PC-3 (cell line): ENCODE results near the gene GJE1.

Source experiments
- EZH2 ChIP-seq: fragments of 300-600 bp; sonication (generic); IDR thresholded peaks from one replicate; pipeline ENCODE4 v1.6.1; 2017; ENCODE audit warnings: antibody characterized with exemption, mild to moderate bottlenecking, low read length; ENCODE audit not compliant: unreplicated experiment
- EZH2phosphoT487 ChIP-seq: fragments of 300-600 bp; sonication (generic); IDR thresholded peaks from 2 replicates; pipeline ENCODE4 v1.6.1; 2018; ENCODE audit warnings: mild to moderate bottlenecking, antibody characterized with exemption, low read length, borderline replicate concordance
- TF ChIP-seq, protein P1 (sequence below): fragments of 300-600 bp; sonication (generic); conservative IDR thresholded peaks from 2 replicates; pipeline ENCODE4 v1.5.1; 2017; ENCODE audit warnings: antibody characterized with exemption, low read depth, mild to moderate bottlenecking, low read length

DNA sequence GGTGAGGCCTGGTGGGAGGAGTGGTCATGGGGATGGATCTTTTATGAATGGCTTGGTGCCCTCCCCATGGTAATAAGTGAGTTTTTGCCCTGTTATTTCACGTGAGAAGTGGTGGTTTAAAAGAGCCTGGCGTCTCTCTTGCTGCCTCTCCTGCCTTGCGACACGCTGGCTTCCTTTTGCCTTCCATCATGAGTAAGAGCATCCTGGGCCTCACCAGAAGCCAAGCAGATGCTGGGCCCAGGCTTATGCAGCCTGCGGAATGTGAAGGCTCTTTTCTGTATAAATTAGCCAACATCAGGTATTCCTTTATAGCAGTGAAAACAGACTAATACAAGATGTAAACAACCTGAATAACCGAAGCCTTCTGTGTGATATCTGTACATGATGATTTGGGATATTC is 42.0 kb downstream of the GJE1 start:
- TF ChIP-seq EZH2 (no peak), EZH2phosphoT487 (no peak)
- TF ChIP-seq, protein P1, sequence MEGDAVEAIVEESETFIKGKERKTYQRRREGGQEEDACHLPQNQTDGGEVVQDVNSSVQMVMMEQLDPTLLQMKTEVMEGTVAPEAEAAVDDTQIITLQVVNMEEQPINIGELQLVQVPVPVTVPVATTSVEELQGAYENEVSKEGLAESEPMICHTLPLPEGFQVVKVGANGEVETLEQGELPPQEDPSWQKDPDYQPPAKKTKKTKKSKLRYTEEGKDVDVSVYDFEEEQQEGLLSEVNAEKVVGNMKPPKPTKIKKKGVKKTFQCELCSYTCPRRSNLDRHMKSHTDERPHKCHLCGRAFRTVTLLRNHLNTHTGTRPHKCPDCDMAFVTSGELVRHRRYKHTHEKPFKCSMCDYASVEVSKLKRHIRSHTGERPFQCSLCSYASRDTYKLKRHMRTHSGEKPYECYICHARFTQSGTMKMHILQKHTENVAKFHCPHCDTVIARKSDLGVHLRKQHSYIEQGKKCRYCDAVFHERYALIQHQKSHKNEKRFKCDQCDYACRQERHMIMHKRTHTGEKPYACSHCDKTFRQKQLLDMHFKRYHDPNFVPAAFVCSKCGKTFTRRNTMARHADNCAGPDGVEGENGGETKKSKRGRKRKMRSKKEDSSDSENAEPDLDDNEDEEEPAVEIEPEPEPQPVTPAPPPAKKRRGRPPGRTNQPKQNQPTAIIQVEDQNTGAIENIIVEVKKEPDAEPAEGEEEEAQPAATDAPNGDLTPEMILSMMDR, result no peak
